ENCODE data around the gene LRP5.

Gene LRP5

DNA sequence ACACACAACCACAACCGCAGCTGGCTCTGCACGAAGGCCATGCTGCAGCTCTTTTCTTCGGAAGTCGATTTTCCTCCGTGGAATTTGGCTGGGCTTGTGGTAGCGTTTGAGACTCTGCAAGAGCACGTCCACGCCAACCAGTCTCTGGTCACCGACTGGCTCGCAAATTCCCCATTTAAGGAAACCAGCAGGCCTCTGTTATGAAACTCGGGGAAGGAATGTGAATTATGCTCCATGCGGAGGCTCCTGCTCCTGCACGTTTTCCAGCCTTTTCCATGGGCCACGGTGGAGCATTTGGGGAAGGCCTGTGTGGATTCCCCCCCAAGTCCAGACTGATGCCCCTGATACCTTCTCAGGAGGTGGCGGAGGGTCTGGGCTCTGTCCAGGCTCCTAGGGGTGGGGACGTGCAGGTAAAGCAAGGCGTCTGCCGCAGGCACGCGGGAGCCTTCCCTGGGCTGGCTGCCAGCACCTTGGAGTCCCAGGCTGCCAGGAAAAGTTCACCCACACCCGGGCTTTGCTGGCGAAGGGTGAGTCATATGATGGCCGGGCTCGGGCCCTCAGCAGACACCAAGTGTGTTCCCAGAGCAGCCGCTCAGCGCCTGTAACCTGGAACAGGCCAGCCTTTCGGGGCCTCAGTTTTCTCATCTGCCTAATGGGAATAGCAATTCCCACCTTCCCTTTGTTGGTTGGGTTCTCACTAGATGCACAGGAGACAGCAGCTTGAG, 41.9 kb downstream of the LRP5 start:
- FAIRE-seq = no peak
- TF ChIP-seq POLR2A (IDR thresholded peaks at IDR 0.05; ENCODE audit: low read depth, low read length) = no peak
- no peak for TF ChIP-seq POLR2AphosphoS5 (IDR thresholded peaks at IDR 0.05; ENCODE audit: low read depth, low read length)
- no peak for TF ChIP-seq TAF1 (IDR thresholded peaks at IDR 0.05; ENCODE audit: borderline replicate concordance, low read depth, low read length)
- no peak for DNase-seq (ENCODE audit: insufficient read length)

DNA sequence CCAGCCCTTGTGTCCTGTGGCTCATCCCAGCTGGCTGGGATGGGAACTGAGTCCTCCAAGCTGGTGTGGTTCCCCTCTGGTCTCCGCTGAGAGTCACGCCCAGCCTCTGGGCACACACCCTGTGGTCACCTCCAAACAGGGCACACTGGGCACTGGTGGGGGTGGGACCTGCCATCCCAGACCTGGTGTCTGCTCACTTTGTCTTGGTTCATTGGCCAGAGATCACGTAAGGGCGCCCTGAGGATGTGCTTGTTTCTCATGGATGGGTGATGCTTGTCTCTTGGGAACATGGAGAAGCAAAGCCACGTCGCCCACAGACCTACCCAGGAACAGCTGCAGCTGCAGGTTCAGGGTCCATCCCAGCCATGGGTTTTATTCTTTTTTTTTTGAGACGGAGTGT, 43.1 kb downstream of the LRP5 start:
- FAIRE-seq = no peak

DNA sequence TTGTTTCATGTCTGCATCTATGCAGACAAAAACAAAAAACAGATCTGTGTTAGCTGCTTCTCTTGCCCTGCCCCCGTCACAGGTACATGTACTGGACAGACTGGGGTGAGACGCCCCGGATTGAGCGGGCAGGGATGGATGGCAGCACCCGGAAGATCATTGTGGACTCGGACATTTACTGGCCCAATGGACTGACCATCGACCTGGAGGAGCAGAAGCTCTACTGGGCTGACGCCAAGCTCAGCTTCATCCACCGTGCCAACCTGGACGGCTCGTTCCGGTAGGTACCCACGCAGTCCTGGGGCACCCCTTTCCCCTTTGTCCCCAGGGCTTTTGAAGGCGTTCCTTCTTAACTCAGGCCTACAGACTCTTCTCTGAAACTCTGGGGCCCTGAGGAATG, 45.2 kb downstream of the LRP5 start:
- FAIRE-seq (no peak), DNase-seq (ENCODE audit: insufficient read length) (no peak)
- TF ChIP-seq POLR2AphosphoS5 (IDR thresholded peaks at IDR 0.05; ENCODE audit: low read depth, low read length) = no peak
- TF ChIP-seq TAF1 (IDR thresholded peaks at IDR 0.05; ENCODE audit: borderline replicate concordance, low read depth, low read length) = no peak
- TF ChIP-seq POLR2A (IDR thresholded peaks at IDR 0.05; ENCODE audit: low read depth, low read length) = no peak

More for the DNA sequence above, 43.1 kb downstream of the LRP5 start:
- DNase-seq (ENCODE audit: insufficient read length) = no peak
- no peak for TF ChIP-seq POLR2AphosphoS5 (IDR thresholded peaks at IDR 0.05; ENCODE audit: low read depth, low read length)
- TF ChIP-seq TAF1 (IDR thresholded peaks at IDR 0.05; ENCODE audit: borderline replicate concordance, low read depth, low read length) = no peak
- TF ChIP-seq POLR2A (IDR thresholded peaks at IDR 0.05; ENCODE audit: low read depth, low read length) = no peak

DNA sequence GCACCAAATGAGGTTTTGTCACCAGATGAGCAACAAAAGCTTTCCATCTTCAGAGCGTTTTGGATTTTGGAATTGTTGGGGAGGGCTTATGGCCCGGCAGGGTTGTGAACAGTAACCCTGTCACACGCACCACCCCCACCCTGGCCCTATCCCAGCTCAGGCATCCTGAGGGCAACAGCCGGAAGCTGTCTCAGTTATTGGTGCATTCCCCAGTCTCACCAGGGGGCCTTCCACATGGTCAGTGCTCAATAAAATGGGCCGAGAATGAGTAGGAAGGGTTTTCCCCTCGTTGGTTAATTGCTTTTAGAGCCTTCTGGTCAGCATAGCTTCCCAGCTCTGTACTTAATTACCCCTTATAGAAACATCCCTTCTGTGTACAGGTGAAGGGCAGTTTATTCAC, 46.0 kb downstream of the LRP5 start:
- DNase-seq (ENCODE audit: insufficient read length) (no peak), FAIRE-seq (no peak)
- TF ChIP-seq POLR2A (IDR thresholded peaks at IDR 0.05; ENCODE audit: low read depth, low read length) (no peak), POLR2AphosphoS5 (IDR thresholded peaks at IDR 0.05; ENCODE audit: low read depth, low read length) (no peak), TAF1 (IDR thresholded peaks at IDR 0.05; ENCODE audit: borderline replicate concordance, low read depth, low read length) (no peak)

DNA sequence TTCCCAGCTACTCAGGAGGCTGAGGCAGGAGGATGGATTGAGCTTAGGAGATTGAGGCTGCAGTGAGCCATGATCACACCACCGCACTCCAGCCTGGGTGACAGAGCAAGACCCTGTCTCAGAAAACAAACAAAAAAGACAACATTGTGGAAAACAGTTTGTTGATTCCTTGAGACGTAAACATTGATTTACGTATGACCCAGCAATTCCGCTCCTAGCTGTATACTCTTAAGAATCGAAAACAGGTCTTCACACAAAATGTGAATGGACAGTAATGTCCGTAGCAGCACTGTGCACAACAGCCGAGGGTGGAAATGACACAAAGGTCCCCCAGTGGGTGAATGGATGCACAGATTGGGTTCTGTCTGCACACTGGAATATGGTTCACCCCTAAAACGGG, 49.3 kb downstream of the LRP5 start:
- no peak for FAIRE-seq
- TF ChIP-seq POLR2A (IDR thresholded peaks at IDR 0.05; ENCODE audit: low read depth, low read length) (no peak), POLR2AphosphoS5 (IDR thresholded peaks at IDR 0.05; ENCODE audit: low read depth, low read length) (no peak), TAF1 (IDR thresholded peaks at IDR 0.05; ENCODE audit: borderline replicate concordance, low read depth, low read length) (no peak)

DNA sequence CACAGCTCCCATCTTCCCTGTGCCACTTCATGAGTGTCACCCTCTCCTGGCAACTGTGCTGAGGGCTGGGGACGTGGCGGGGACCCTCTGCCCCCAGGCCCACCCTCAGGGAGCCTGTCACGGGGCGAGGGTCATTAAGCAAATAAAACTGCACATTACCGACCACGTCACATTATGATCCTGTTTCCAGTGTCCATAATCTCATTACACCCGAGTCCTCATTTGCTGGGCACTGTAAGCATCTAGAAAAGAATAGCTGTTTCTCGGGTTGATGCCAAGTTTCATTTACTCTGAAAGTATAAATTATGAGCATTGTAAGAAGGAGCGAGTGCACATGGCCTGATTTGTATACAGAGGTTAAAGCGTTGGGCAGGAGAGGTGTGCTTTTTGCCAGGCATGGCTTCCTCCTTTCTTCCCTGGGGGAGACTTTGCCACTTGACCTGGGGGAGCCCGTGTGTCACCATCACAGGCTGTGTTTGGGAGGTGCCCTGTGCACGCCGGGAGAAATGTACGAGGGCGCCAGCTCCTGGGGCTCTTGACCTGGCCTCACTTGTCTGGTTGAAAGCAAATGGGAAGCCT, 50.5 kb downstream of the LRP5 start:
- FAIRE-seq (no peak), DNase-seq (ENCODE audit: insufficient read length) (no peak)
- no peak for TF ChIP-seq TAF1 (IDR thresholded peaks at IDR 0.05; ENCODE audit: borderline replicate concordance, low read depth, low read length)

More for the DNA sequence above, 49.3 kb downstream of the LRP5 start:
- no peak for DNase-seq (ENCODE audit: insufficient read length)

DNA sequence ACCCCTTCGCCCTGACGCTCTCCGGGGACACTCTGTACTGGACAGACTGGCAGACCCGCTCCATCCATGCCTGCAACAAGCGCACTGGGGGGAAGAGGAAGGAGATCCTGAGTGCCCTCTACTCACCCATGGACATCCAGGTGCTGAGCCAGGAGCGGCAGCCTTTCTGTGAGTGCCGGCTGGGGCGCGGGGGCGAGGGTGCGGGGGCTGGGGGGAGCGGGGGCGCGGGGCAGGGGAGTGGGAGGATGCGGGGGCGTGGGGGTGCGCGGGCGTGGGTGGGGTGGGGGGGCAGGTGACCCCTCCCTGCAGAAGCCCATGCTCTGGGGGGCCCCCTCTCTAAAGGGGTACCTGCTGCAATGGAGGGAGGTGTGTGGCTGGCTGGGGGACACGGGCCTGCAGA, 51.4 kb downstream of the LRP5 start:
- FAIRE-seq (no peak), DNase-seq (ENCODE audit: insufficient read length) (no peak)
- TF ChIP-seq TAF1 (IDR thresholded peaks at IDR 0.05; ENCODE audit: borderline replicate concordance, low read depth, low read length) = no peak
- TF ChIP-seq POLR2A (IDR thresholded peaks at IDR 0.05; ENCODE audit: low read depth, low read length) = no peak
- TF ChIP-seq POLR2AphosphoS5 (IDR thresholded peaks at IDR 0.05; ENCODE audit: low read depth, low read length) = no peak

DNA sequence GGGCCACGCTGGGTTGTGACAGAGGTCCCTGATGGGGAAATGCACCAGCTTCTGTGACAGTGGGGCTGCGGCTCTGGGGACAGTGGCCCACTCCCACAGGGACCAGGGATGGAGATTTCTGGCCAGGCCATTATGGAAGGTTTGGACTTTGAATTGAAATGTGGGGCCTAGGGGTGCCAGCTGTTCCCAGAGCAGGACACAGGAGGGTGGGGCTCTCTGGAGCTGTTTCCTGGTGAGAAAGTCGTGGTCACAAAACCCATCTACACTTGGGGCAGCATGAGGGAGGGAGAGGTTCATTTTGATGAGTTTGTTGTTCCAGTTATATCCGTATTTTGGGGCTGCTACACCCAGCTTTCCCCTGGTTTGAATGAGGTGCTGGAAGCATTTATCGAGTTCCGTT, 52.2 kb downstream of the LRP5 start:
- no peak for DNase-seq (ENCODE audit: insufficient read length)
- TF ChIP-seq TAF1 (IDR thresholded peaks at IDR 0.05; ENCODE audit: borderline replicate concordance, low read depth, low read length) (no peak), POLR2AphosphoS5 (IDR thresholded peaks at IDR 0.05; ENCODE audit: low read depth, low read length) (no peak), POLR2A (IDR thresholded peaks at IDR 0.05; ENCODE audit: low read depth, low read length) (no peak)
- FAIRE-seq = peak; percentile 65

DNA sequence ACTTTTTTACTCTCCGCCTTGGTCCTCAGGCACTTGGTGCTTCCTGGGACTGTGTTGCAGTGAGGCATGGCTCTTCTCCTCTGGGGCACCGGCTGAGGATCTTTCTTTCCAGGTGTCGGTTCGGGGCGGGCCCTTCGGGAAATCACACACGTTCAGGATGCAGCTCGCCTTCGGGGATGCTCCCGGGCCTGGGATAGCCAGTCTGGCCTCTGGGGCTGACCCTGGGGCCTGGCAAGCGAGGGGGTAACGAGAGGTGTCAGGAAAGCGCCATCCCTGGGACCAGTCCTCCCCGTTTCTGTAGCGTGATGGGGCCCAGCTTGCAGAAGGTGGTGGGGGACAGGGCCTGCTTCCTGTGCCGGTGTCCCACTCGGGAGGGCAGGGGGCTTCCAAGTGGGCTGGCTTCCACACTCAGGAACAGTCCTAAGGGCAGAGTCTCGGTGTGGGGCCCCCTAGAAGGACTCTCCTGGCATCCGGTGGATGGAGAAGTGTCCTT, 53.6 kb downstream of the LRP5 start:
- TF ChIP-seq TAF1 (IDR thresholded peaks at IDR 0.05; ENCODE audit: borderline replicate concordance, low read depth, low read length) (no peak), POLR2AphosphoS5 (IDR thresholded peaks at IDR 0.05; ENCODE audit: low read depth, low read length) (no peak), POLR2A (IDR thresholded peaks at IDR 0.05; ENCODE audit: low read depth, low read length) (no peak)
- no peak for DNase-seq (ENCODE audit: insufficient read length)
- FAIRE-seq = no peak

DNA sequence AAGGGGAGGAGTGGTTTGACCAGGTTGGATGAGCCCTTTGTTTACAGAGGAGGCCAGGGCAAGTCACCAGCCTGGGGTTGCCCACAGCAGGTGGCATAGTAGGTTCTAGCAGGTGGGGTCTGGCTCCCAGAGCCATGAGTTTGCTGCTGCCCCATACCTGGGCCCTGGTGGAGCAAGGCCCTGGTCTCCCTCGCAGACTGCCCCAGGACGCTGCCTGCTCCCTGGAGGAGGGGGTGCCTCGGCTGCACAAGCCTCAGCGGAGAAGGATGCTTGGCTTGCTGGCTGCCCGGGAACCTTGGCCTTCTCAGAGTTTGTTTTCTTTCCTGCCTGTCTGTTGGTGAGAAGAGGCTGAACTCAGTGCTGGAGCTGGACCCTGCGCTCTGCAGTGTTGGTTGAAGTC, 54.9 kb downstream of the LRP5 start:
- no peak for DNase-seq (ENCODE audit: insufficient read length)
- TF ChIP-seq POLR2AphosphoS5 (IDR thresholded peaks at IDR 0.05; ENCODE audit: low read depth, low read length) (no peak), TAF1 (IDR thresholded peaks at IDR 0.05; ENCODE audit: borderline replicate concordance, low read depth, low read length) (no peak), POLR2A (IDR thresholded peaks at IDR 0.05; ENCODE audit: low read depth, low read length) (no peak)
- FAIRE-seq = no peak

DNA sequence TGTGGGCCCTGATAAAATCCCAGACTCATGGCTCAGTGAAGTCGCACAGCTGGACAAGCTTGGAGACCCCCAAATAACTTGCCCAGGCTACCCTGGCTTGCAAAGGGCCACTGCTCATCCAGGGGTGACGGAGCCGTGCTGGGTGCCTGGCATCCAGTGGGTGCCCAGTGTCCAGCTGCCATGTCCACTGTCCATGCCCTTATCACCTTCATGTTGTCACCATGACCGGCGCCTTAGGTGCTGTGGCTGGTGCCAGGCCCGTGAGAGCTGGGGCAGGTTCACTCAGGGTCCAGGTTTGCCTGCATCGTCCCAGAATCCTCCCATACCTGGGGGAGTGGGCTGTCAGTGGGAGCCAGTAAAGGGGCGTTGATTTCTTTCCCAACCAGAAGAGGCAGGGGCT, 57.4 kb downstream of the LRP5 start:
- FAIRE-seq (no peak), DNase-seq (ENCODE audit: insufficient read length) (no peak)
- no peak for TF ChIP-seq POLR2AphosphoS5 (IDR thresholded peaks at IDR 0.05; ENCODE audit: low read depth, low read length)
- TF ChIP-seq POLR2A (IDR thresholded peaks at IDR 0.05; ENCODE audit: low read depth, low read length) = no peak
- TF ChIP-seq TAF1 (IDR thresholded peaks at IDR 0.05; ENCODE audit: borderline replicate concordance, low read depth, low read length) = no peak

Data from GM12892 (cell line).